Endothelial cell of umbilical vein (primary cell): ENCODE measurements around the gene SUPT20HL1. TPM values are rescaled to one million over a fixed set of nuclear protein-coding genes. Genes with fewer than 3 reads are reported as not detected.

Source experiments
- BruUV-seq: library from RNA; stranded (reverse); fragments of 400-500 nt; replicated peaks from 2 replicates; lab custom pipeline; 2021; lab: Mats Ljungman, UMichigan
- CTCF ChIA-PET: fragments of 300-600, 350-600 bp; sonication (Branson Sonifier 250); formaldehyde crosslinking; loops from one replicate; lab custom pipeline; 2021; ENCODE audit warnings: antibody characterized with exemption, inconsistent platforms; lab: Charles Lee
- POLR2A ChIA-PET: fragments of 300-600, 350-600 bp; sonication (Branson Sonifier 250); formaldehyde crosslinking; loops from one replicate; lab custom pipeline; 2021; ENCODE audit warnings: antibody characterized with exemption, inconsistent platforms; lab: Charles Lee
- DNase-seq: peaks from one replicate; pipeline ENCODE4 v3.0.0-alpha.2; 2011; ENCODE audit warnings: low read depth, low spot score
- FAIRE-seq: peaks from 2 replicates; lab custom pipeline; 2011; peaks lifted over from hg19 to GRCh38; lab: Jason Lieb, UNC
- H2AFZ ChIP-seq: 2 replicates; pipeline ENCODE4 v1.6.0; 2012; ENCODE audit warnings: low read depth, low read length, control low read depth, inconsistent platforms
- H3K27ac ChIP-seq: 2 replicates; pipeline ENCODE4 v1.5.1; 2011; ENCODE audit warnings: low read depth, mild to moderate bottlenecking, control low read depth, low read length, moderate library complexity; ENCODE audit not compliant: insufficient read depth
- H3K27me3 ChIP-seq, 2 experiments: 2 replicates each; pipeline versions ENCODE4 v1.6.0 to v1.6.1; 2011; ENCODE audit warnings: low read length in 2 of 2, mixed read lengths in 1 of 2; ENCODE audit not compliant: control insufficient read depth in 2 of 2, insufficient read depth in 2 of 2
- H3K36me3 ChIP-seq, 2 experiments: 2 replicates in 1 of 2; 3 replicates in 1 of 2; pipeline ENCODE4 v1.5.1; 2011; ENCODE audit warnings: low read length in 2 of 2, mild to moderate bottlenecking in 1 of 2, moderate library complexity in 1 of 2; ENCODE audit not compliant: control insufficient read depth in 2 of 2, insufficient read depth in 2 of 2; ENCODE audit errors: extremely low read depth in 1 of 2
- H3K4me1 ChIP-seq: 3 replicates; pipeline ENCODE4 v1.5.1; 2011; ENCODE audit warnings: mild to moderate bottlenecking, low read length; ENCODE audit not compliant: control insufficient read depth, insufficient read depth; ENCODE audit errors: extremely low read depth
- H3K4me2 ChIP-seq: 2 replicates; pipeline ENCODE4 v1.6.1; 2011; ENCODE audit warnings: low read length, control low read depth, mixed read lengths; ENCODE audit not compliant: insufficient read depth
- H3K4me3 ChIP-seq, 3 experiments: fragments of 200-600 bp in 1 of 3; sonication (generic), shearing (Covaris generic) in 1 of 3; replicated peaks in 1 of 3; 2 replicates each; pipeline ENCODE4 v1.5.1; 2011 to 2016; ENCODE audit warnings: control low read depth in 3 of 3, low read length in 3 of 3, mild to moderate bottlenecking in 2 of 3, inconsistent platforms in 1 of 3, low read depth in 1 of 3, moderate library complexity in 1 of 3; ENCODE audit not compliant: insufficient read depth in 1 of 3
- H3K79me2 ChIP-seq: 2 replicates; pipeline ENCODE4 v1.6.0; 2012; ENCODE audit warnings: low read length, inconsistent platforms; ENCODE audit not compliant: control insufficient read depth, insufficient read depth
- H3K9ac ChIP-seq: replicated peaks from 2 replicates; pipeline ENCODE3; 2011; ENCODE audit warnings: low read length, control low read depth; ENCODE audit not compliant: insufficient read depth; ENCODE audit errors: extremely low read depth
- H3K9me1 ChIP-seq: replicated peaks from 3 replicates; pipeline ENCODE4 v1.6.0; 2011; ENCODE audit warnings: mild to moderate bottlenecking, low read length; ENCODE audit not compliant: control insufficient read depth, insufficient read depth; ENCODE audit errors: extremely low read depth
- H3K9me3 ChIP-seq: replicated peaks from 2 replicates; pipeline ENCODE4 v1.5.1; 2012; ENCODE audit warnings: low read length, inconsistent platforms; ENCODE audit not compliant: control insufficient read depth, insufficient read depth
- H4K20me1 ChIP-seq: replicated peaks from 2 replicates; pipeline ENCODE3; 2011; ENCODE audit warnings: mild to moderate bottlenecking, low read length; ENCODE audit not compliant: control insufficient read depth, insufficient read depth; ENCODE audit errors: extremely low read depth
- CTCF ChIP-seq, 2 donors: IDR thresholded peaks; 1 replicate in 1 of 2; 2 replicates in 1 of 2; pipeline ENCODE4 v1.5.1; 2011; ENCODE audit warnings: low read length in 2 of 2, mild to moderate bottlenecking in 2 of 2, moderate library complexity in 2 of 2, control low read depth in 1 of 2, inconsistent platforms in 1 of 2, low read depth in 1 of 2; ENCODE audit not compliant: insufficient read depth in 1 of 2; ENCODE audit errors: extremely low read depth in 1 of 2
- EZH2 ChIP-seq: IDR thresholded peaks from 2 replicates; pipeline ENCODE4 v1.6.1; 2012; ENCODE audit warnings: borderline replicate concordance, low read depth, mild to moderate bottlenecking, moderate library complexity, low read length, inconsistent platforms; ENCODE audit not compliant: severe bottlenecking
- FOS ChIP-seq: IDR thresholded peaks from 2 replicates; pipeline ENCODE4 v1.6.1; 2011; ENCODE audit warnings: mild to moderate bottlenecking, low read length, moderate library complexity, borderline replicate concordance; ENCODE audit not compliant: insufficient read depth
- GATA2 ChIP-seq: IDR thresholded peaks from 2 replicates; pipeline ENCODE4 v1.7.0; 2011; ENCODE audit warnings: low read depth, mild to moderate bottlenecking, moderate library complexity, mixed read lengths, low read length; ENCODE audit not compliant: insufficient read length, insufficient read depth
- JUN ChIP-seq: IDR thresholded peaks from 2 replicates; pipeline ENCODE4 v1.6.1; 2011; ENCODE audit warnings: borderline replicate concordance, low read depth; ENCODE audit not compliant: insufficient read length, insufficient read depth
- MAX ChIP-seq: IDR thresholded peaks from 2 replicates; pipeline ENCODE4 v1.6.1; 2011; ENCODE audit not compliant: insufficient read depth, insufficient read length
- MYC ChIP-seq: IDR thresholded peaks from one replicate; pipeline ENCODE4 v1.6.1; 2011; ENCODE audit warnings: mild to moderate bottlenecking, low read depth, low read length
- POLR2A ChIP-seq: IDR thresholded peaks from 2 replicates; pipeline ENCODE4 v1.6.1; 2012; ENCODE audit warnings: low read depth, mild to moderate bottlenecking, control low read depth, low read length
- POLR2AphosphoS5 ChIP-seq: IDR thresholded peaks from 2 replicates; pipeline ENCODE4 v1.6.1; 2012; ENCODE audit warnings: low read depth, mild to moderate bottlenecking, control low read depth, low read length, moderate library complexity; ENCODE audit not compliant: insufficient read depth
- dilution Hi-C: fragments of 300-500 bp; cut with MboI; formaldehyde crosslinking; loops from one replicate; pipeline ENCODE4 v1.15.0; 2019; ENCODE audit warnings: low sequenced_read_pairs; ENCODE audit not compliant: extremely low pct_ligation_motif_present
- intact Hi-C: fragments of 100-400 bp; cut with micrococcal nuclease; formaldehyde crosslinking; loops from one replicate; pipeline ENCODE4 v1.10.0; 2022
- polyA plus RNA-seq, 4 experiments: library from polyadenylated mRNA; depleted of rRNA in 3 of 4; stranded (reverse) in 3 of 4; unstranded in 1 of 4; fragments of >200 nt; gene quantifications; 2 replicates each; pipeline versions ENCODE4 v1.2.1 to v1.2.3, GENCODE V29; 2011 to 2012; ENCODE audit warnings: missing spikeins in 1 of 4
- total RNA-seq: library from RNA; stranded (reverse); gene quantifications from 2 replicates; pipeline ENCODE4 v1.2.3, GENCODE V29; 2021

The SUPT20HL1 gene
- total and polyA plus RNA-seq, 2 donors (not counting 3 experiments of a cell fraction or from before 2014, with no cell fraction given): not detected

DNA sequence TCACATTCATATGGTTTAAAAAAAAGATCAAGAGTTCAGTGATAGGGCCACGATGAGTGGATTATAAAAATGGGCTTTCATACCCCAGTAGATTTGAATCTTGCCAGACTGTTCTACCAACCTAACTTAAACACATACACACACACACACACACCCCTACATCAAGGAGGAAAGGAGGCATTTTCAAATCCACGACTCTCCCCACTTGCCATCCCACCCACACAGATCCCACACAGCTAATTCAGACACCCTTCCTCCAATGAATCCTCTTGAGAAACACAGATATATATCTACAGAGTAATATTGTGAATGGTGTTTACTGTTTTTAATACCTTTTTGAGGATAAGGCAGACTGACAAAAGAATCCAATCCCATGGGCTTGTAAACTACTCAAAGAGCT, 16.8 kb downstream of the SUPT20HL1 start:
- TF ChIP-seq POLR2AphosphoS5 (no peak), JUN (no peak), GATA2 (no peak), FOS (no peak), CTCF (IDR thresholded peaks at IDR 0.05; ENCODE audit: extremely low read depth in 1 of 2, insufficient read depth in 1 of 2, low read depth in 1 of 2, low read length in 2 of 2) (no peak), POLR2A (no peak), MYC (no peak), EZH2 (no peak), MAX (no peak)
- intact Hi-C loops: no loop called here
- CTCF ChIA-PET: no interaction called here

More for the DNA sequence above, 16.8 kb downstream of the SUPT20HL1 start:
- Histone ChIP-seq H3K27me3 (peaks cover 0 to 3% of the 10 kb centered on the region in 2 experiments), H3K4me2 (no peak overlapping the region), H4K20me1 (no peaks in the 10 kb centered on the region), H3K9me3 (no peaks in the 10 kb centered on the region), H2AFZ (no peak overlapping the region), H3K4me3 (no peak overlapping the region), H3K9ac (no peak overlapping the region), H3K9me1 (no peaks in the 10 kb centered on the region), H3K4me1 (no peaks in the 10 kb centered on the region), H3K36me3 (no peaks in the 10 kb centered on the region), H3K27ac (no peak overlapping the region), H3K79me2 (no peaks in the 10 kb centered on the region)
- dilution Hi-C loops: no loop called here
- FAIRE-seq: no peak
- no peak for DNase-seq
- BruUV-seq: no TSS peak
- POLR2A ChIA-PET: no interaction called here
